ENCODE measurements around the gene LDB2.

- no peak for TF ChIP-seq CTCF (conservative IDR thresholded peaks at IDR 0.05 in 1 of 2, IDR thresholded peaks at IDR 0.05 in 1 of 2; ENCODE audit: extremely low read depth in 1 of 2, insufficient read depth in 1 of 2, low read depth in 1 of 2, low read length in 2 of 2)
- TF ChIP-seq EZH2 (IDR thresholded peaks at IDR 0.05; ENCODE audit: borderline replicate concordance, low read length), result no peak
These were observed 1.9 kb upstream of the LDB2 start for GRCh38 chr4:16900325-16900724.
